ENCODE results near the gene PGAP6. TPM values are rescaled to one million over a fixed set of nuclear protein-coding genes. Genes with fewer than 3 reads are reported as not detected.

PGAP6 gene
- total RNA-seq, 1 donor from 2014 or later = 47.6 TPM

GRCh38 chr16:321532-321931, 60.2 kb downstream of the PGAP6 start:
- no peak overlapping the region for H3K4me3 ChIP-seq
- no peak overlapping the region for H3K27ac ChIP-seq
- no peaks in the 10 kb centered on the region for H3K27me3 ChIP-seq
- intact Hi-C loops (cut with DNase I) = no loop called here
- H3K36me3 ChIP-seq = peaks cover 7 to 12% of the 10 kb centered on the region in 2 donors
- DNase-seq (ENCODE audit: low spot score in 2 of 2) = no peak
- no peak for TF ChIP-seq CTCF (IDR thresholded peaks at IDR 0.05)
- no peaks in the 10 kb centered on the region for H3K9me3 ChIP-seq
- no peaks in the 10 kb centered on the region for H3K4me1 ChIP-seq

Other genes with a start within 250 kb of the PGAP6 start
- 24.9 TPM for gene NPRL3, start 243.3 kb downstream of the PGAP6 start, total RNA-seq
- gene HBZ, start 229.3 kb downstream of the PGAP6 start, total RNA-seq = not detected
- gene HBM, start 216.0 kb downstream of the PGAP6 start, total RNA-seq = not detected
- gene HBA2, start 209.1 kb downstream of the PGAP6 start, total RNA-seq = 4,439 TPM
- gene HBA1, start 205.3 kb downstream of the PGAP6 start, total RNA-seq = 585 TPM
- gene HBQ1, start 201.5 kb downstream of the PGAP6 start, total RNA-seq = not detected
- gene LUC7L, start 152.5 kb downstream of the PGAP6 start, total RNA-seq = 53.0 TPM
- gene FAM234A, start 147.2 kb downstream of the PGAP6 start, total RNA-seq = 67.7 TPM
- gene RGS11, start 106.0 kb downstream of the PGAP6 start, total RNA-seq = 32.6 TPM
- not detected for gene ARHGDIG, start 101.4 kb downstream of the PGAP6 start, total RNA-seq
- gene PDIA2, start 98.8 kb downstream of the PGAP6 start, total RNA-seq = not detected
- 27.6 TPM for gene AXIN1, start 29.3 kb downstream of the PGAP6 start, total RNA-seq
- 47.8 TPM for gene MRPL28, start 11.4 kb downstream of the PGAP6 start, total RNA-seq
- 66.0 TPM for gene NME4, start 15.2 kb upstream of the PGAP6 start, total RNA-seq
- 44.0 TPM for gene DECR2, start 19.9 kb upstream of the PGAP6 start, total RNA-seq
- 47.0 TPM for gene RAB11FIP3, start 43.7 kb upstream of the PGAP6 start, total RNA-seq
- gene CAPN15, start 145.7 kb upstream of the PGAP6 start, total RNA-seq = 249 TPM
- not detected for gene PRR35, start 178.4 kb upstream of the PGAP6 start, total RNA-seq
- gene NHLRC4, start 185.0 kb upstream of the PGAP6 start, total RNA-seq = not detected
- 70.2 TPM for gene PIGQ, start 188.0 kb upstream of the PGAP6 start, total RNA-seq
- gene RAB40C, start 208.1 kb upstream of the PGAP6 start, total RNA-seq = 29.8 TPM
- gene WFIKKN1, start 249.0 kb upstream of the PGAP6 start, total RNA-seq = not detected

Data from ascending aorta (tissue), 2 donors.